ENCODE results near the gene SHISA5. TPM values are rescaled to one million over a fixed set of nuclear protein-coding genes. Genes with fewer than 3 reads are reported as not detected.

SHISA5 gene
- total RNA-seq, 1 experiment from 2014 or later = 124 TPM

DNA sequence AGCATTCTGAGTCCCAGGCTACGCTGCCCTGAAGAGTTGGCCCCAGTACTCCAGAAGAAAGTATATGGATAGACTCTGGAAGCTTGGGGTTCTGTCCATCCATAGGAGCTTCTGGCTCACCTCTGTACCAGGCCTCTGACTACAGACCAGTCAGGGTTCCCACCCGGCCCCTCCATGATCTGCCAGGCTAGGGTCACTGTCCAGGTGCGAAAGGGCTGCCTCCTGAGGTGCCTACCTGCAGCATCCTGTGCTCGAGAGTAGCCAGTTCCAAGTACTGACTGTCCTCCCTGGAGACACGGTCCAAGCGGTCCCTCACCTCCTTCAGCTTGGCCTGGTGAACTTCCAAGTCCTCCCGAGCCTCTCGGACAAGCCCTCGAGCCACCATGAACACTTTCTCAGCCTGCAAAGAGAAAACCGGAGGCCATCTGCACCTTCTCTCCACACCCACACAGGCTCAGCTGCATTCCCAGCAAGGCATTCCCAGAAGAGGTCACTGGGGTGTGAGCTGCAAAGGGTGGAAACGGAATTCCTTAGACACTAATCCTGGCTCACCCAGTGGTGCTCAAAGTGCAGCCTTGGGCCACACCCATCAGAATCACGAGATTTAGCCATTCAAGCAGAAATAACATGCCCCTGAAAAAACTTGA, 70.4 kb downstream of the SHISA5 start:
- no peak for DNase-seq (ENCODE audit: extremely low read depth, low read depth)

- no peak for DNase-seq (ENCODE audit: extremely low read depth, low read depth)
Observed at GRCh38 chr3:48432411-48433371, 71.3 kb downstream of the SHISA5 start.

DNA sequence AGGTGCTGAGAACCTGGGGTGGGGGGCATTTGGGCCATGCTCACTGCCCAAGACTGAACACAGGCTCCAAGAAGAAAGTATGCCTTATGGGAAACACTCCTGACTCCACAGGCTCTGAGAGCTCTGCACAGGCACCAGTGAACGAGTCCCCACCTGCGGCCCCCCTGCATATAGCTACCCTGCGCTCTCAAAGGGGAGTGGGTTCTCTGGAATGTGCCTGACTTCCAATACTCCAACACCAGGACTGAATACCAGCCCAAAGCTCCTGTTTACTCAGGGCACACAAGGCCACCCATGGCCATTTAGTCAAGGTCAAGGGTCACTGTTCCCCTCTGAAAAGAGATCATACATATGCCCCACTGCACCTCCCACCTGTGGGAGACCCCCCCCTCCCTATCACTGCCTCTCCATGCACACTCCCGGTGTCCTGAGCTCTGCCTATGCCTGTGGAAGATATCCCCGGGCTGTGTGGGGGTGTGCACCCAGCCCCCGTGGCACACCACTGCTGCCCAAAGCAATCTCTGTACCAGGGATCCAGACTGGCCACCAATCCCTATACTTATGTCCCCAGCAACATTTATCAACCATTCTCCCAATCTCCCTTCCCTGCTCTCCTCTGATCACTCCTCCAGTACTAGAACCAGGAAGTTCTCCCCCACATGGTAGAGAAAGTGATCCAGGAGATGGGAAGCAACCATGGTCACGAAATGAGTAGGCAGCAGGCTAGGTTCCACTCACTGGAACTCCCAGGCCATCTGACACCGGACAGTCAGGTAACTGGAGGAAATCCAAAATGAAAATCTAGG, 72.5 kb downstream of the SHISA5 start:
- DNase-seq (ENCODE audit: extremely low read depth, low read depth) = no peak

DNA sequence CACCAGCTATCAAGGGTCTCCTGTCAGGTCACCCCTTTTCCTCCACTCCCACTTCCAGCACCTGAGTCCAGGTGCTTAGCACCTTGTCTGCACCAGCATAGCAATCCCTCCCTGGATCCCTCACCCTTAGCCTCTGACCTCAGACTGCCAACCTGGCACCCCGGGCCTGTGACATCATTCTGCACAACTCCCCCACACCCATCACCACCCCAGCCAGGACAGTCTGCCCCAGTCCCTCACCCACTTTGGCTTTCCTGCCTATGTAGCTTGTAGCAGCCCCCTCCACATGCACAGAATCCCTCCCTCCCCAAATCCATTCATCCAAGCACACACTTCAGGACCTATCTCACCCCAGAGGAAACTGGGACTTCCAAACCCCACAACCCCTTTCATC, 73.3 kb downstream of the SHISA5 start:
- no peak for DNase-seq (ENCODE audit: extremely low read depth, low read depth)

DNA sequence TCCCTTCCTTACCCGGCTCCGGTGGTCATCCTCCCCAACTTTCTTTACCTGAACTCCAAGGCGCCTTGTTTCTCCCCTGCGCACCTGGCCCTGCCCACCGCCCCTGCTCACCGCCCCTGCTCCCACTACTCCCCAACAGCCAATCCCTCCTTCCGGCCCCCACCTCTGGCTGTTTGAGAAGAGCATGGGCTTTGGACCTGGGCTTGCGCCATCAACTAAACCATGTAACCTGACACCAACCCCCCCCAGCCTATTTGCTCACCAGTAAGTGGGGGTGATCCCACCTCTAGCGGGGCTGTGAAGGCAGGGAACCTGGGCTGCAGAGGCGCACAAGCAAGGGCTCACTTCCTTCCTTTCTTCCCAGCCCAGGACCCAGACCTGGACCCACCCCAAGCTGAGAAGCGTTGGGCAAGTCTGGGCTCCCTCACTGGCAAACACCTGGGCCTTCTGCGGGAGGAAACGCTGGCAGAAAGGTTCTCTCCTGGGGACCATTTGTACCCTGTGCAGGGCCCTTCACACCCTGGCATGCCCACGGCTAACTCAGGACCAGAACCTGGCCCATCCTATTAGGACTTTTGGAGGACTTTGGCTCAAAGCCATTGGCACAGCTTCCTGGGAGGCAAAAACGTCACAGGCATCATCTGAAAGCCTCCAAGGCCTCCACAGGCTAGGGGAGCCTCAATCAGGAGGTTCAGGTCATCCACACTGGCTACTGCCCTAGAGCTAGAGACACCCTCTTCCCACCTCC, 73.8 kb downstream of the SHISA5 start, which contains the start of gene PLXNB1:
Gene PLXNB1 (minus strand): TSS at position 127 of the 748 bp plus-strand sequence. CDS start 5,475 bp downstream, outside the sequence.
- no peak for DNase-seq (ENCODE audit: extremely low read depth, low read depth)

DNA sequence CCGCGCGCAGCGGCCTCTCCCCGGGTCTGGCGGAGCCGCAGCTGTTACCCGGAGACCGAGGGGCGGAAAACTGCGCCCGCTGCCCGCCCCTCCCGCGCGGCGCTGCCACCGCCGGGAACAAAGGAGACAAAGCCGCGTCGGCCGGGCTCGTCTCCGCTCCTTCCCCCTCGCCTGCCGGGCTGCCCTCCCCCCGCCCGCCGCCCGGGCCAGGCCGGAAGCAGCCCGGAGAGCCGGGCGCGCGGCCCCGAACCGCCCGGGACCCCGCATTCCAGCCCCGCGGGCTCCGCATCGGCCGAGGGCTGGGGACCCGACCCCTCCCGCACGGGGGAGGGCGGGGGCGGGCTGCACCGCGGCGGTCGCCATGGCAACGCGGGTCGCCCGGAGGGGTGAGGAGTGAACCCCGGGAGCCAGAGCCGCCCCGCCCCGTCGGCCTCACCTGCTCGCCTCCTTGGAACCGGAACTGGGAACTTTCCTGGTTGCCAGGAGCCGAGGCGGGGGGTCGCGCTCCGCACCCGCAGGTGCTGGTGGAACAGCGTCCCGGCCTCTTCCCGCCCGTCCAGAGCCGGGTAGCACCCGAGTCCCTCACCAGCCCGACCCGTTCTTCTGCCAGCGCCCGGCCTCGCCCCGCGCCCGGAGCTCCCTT, 74.5 kb downstream of the SHISA5 start:
- DNase-seq (ENCODE audit: extremely low read depth, low read depth) = no peak

- no peak for DNase-seq (ENCODE audit: extremely low read depth, low read depth)
Observed at GRCh38 chr3:48428572-48429316, 75.2 kb downstream of the SHISA5 start.

DNA sequence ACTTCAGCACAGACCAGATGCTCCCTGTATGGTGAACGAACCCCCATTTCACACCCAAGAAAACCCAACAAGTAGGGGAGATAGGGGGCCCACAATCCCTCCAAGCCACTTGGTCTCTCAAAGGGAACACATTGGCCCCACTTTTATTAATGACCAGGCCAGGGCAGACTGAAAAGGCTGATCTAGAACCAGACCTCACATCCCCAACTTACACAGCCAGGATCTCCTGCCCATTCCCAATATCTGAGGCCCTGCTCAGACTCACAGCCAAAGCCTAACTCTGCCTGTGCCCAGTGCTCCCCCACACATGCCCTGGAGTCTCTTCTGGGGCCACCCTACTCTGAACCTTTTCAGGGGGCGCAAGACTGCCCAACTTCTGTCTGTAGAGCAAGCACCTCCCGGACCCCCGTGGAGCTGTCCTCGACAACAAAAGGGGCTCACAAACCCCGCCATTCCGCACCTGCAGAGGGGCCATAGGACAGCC, 75.8 kb downstream of the SHISA5 start:
- no peak for DNase-seq (ENCODE audit: extremely low read depth, low read depth)

DNA sequence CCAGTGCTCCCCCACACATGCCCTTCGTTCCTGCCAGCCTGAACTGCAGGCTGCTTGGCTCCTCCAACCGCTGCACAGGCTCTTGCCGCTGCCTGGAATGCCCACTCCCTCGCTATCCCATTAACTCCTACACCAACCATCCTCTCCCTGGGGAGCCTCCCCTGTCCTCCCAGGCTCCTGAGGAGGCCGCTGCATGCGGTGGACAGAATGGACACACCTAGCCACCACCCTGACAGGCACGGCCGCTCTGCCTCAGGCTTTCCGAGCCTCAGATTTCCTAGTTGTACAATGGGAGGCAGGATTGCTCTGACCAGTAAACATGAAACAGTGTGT, 76.4 kb downstream of the SHISA5 start:
- DNase-seq (ENCODE audit: extremely low read depth, low read depth) = no peak

GRCh38 chr3:48426944-48427629, 76.9 kb downstream of the SHISA5 start:
- DNase-seq (ENCODE audit: extremely low read depth, low read depth) = no peak

DNA sequence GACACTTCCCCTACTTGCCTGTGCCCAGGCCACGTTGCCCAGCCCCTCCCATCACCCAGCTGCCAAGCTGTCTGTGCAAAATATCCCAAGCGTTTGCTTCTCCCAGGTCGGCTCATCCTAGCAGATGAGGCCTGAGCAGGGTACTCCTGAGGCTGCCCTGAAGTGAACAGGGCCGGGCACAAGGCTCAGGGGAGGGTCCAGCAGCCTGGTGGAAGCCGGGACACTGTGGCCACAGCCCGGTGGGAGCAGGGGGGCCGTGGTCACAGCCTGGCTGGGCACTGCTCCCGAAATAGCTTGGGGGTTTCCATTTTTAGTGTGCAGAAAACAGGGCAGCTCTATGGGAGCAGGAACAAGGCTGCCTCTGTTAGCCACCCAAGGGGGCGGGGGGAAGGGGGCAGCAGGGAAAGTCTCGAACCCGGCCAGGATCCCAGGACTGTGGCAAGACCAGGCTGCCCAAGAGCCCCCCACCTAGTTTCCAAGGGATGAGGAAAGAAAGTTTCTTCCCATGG, 77.5 kb downstream of the SHISA5 start:
- DNase-seq (ENCODE audit: extremely low read depth, low read depth) = no peak

DNA sequence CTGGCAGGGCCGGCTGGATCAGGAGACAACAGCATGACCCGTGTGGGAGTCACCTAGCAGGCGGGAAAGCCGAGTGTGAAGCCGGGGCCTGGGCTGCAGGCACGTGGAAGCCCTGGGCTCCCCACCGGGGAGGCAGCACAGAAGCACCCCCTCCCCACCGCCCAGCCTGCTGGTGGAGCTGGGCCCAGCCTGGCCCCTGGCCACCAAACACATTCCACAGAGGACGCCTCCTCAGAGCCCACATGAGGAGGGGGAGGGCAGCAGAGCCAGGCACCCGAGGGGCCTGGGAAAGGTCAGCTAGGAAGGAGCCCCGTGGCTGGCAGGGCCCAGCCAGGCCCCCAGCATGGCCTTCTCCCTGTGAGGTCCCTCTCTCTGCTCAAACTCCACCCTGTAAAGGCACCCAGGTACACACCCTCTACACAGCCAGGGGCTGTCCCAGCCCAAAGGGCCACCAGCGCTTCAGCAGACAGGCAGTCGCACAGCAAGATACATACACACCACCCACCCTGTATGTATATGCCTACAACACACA, 78.6 kb downstream of the SHISA5 start:
- no peak for DNase-seq (ENCODE audit: extremely low read depth, low read depth)

DNA sequence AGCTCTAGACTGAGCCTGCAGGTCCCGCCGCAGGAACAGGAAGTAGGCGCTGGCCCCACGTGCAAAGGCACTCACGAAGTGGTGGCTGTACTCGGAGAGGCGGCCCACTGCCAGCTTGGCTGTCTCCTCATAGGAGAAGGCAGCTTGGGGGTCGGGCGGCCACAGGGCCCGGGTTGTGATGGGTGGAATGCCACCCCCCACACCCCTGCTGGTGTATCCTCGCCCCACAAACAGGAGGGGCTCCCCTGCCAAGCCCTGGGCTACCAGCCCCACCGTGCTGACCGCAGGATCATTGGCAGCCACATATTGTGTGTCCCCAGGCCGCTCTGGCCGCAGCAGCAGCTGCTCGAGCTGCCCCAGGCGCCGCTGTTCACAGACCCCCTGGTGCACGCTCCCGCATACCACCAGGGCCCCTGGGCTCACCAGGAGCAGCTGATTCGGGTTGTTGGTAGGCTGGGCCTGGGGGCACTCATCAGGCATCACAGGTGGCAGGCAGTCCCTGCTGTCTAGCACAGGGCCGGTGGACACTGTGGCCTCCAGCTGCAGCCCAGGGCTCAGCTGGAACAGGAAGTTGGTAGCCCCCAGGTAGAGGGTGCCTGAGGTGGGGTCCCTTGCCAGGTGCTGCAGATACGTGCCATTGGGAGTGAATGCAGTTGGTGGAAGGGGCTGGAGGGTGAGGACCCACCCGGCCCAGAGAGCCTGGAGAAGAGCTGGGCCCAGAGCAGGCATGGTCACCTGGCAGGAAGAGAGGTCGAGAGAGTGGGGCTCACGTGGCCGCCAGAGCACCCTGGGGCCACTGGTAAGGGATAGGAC, 79.9 kb downstream of the SHISA5 start:
- DNase-seq (ENCODE audit: extremely low read depth, low read depth) = no peak

- DNase-seq (ENCODE audit: extremely low read depth, low read depth) = no peak
Observed at GRCh38 chr3:48423241-48423882, 80.6 kb downstream of the SHISA5 start.

DNA sequence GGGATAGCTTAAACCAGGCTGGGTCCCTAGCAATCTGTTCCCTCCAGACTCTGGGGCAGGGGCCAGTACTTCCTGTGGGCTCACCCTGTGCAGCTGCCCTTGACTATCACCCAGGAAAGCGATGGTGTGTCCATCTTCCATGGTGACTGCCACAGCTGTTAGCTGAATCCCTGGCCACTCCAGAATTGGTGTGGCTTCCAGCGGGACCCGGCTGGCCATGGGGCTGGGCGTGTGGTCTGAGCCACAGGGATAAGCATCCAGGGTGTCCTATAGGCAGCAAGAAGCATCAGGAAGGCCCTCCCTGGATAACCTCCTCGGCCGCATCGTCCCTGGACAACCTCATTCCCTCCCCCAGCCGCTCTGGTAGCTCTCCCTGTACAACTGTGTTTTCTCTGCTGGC, 81.3 kb downstream of the SHISA5 start:
- DNase-seq (ENCODE audit: extremely low read depth, low read depth) = no peak

DNA sequence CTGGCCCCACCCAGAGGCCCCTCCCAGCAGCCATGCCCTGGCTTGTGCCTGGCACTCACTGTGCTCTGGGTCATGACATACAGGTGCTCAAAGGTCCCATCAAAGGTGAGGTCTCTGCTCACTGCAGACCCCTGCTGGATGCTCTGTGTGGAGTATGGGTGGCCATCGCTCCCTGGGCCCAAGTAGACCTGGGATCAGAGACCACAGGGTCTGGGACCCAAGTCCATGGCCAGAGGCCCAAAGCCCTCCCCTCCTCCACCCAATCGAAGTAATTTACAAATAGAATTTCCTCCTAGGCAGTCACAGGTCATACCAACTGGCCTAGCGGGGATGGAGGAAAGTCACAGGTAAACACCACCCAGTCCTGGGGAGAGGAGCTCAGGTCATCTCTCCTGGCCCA, 81.7 kb downstream of the SHISA5 start:
- no peak for DNase-seq (ENCODE audit: extremely low read depth, low read depth)

GRCh38 chr3:48420561-48420960, 83.4 kb downstream of the SHISA5 start:
- no peak for DNase-seq (ENCODE audit: extremely low read depth, low read depth)

All from NCI-H460 (cell line).